Nephron (organoid): Measurements from ENCODE around the gene SMAD2.

Experiments used
- H3K27ac Mint-ChIP-seq, 3 experiments: 2 replicates each; pipeline ENCODE4 v1.8.0; 2020; ENCODE audit warnings: mixed read lengths in 3 of 3, mild to moderate bottlenecking in 2 of 3, moderate library complexity in 1 of 3
- H3K27me3 Mint-ChIP-seq: 2 replicates; pipeline ENCODE4 v1.8.0; 2021; ENCODE audit warnings: low read depth, mild to moderate bottlenecking, moderate library complexity, mixed read lengths
- H3K36me3 Mint-ChIP-seq: 2 replicates; pipeline ENCODE4 v1.8.0; 2020; ENCODE audit warnings: low read depth, mixed read lengths
- H3K4me1 Mint-ChIP-seq: 2 replicates; pipeline ENCODE4 v1.8.0; 2020; ENCODE audit warnings: mixed read lengths
- H3K4me3 Mint-ChIP-seq, 3 experiments: 2 replicates each; pipeline ENCODE4 v1.8.0; 2020; ENCODE audit warnings: mild to moderate bottlenecking in 3 of 3, mixed read lengths in 3 of 3, moderate library complexity in 2 of 3
- H3K9me3 Mint-ChIP-seq: 2 replicates; pipeline ENCODE4 v1.8.0; 2020; ENCODE audit warnings: mixed read lengths
- TF ChIP-seq, protein P1 (sequence below), 3 experiments: fragments of 200-600 bp; sonication (generic); IDR thresholded peaks; one replicate each; pipeline ENCODE4 v1.5.0; 2021; ENCODE audit warnings: antibody characterized with exemption in 3 of 3; ENCODE audit not compliant: unreplicated experiment in 3 of 3

SMAD2 gene

DNA sequence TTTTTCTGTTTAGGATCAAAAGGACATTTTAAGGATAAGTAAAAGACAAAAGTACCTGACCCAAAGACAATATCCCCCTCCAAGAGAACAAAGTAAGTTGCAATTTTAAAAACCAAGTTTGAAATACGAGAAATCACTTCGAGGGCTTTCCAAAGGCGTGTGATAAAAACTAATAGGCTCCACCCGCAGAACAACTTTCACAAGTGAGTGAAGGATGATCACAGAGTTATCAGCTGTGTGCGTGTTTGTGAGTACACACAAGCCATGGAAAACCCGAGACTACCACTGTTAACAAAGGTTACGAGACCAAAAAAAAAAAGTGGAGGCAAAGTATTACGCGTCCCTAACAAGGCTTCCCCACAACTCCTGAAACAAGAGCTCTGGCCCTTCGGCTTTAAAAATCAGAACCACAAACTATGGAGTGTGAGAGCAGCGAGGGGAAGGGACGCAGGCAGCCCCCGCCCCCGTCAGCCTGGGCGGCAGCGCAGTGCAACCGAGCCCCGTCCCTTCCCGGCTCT is 719 bp downstream of the SMAD2 start:
- Mint-ChIP-seq H3K4me3 (peak overlapping the region; percentile 92 to 97 (median 95)), H3K9me3 (no peaks in the 10 kb centered on the region), H3K27ac (peak overlapping the region; percentile 87 to 98 (median 98)), H3K4me1 (peaks cover 44% of the 10 kb centered on the region), H3K27me3 (no peaks in the 10 kb centered on the region), H3K36me3 (no peaks in the 10 kb centered on the region)
- TF ChIP-seq, protein P1, sequence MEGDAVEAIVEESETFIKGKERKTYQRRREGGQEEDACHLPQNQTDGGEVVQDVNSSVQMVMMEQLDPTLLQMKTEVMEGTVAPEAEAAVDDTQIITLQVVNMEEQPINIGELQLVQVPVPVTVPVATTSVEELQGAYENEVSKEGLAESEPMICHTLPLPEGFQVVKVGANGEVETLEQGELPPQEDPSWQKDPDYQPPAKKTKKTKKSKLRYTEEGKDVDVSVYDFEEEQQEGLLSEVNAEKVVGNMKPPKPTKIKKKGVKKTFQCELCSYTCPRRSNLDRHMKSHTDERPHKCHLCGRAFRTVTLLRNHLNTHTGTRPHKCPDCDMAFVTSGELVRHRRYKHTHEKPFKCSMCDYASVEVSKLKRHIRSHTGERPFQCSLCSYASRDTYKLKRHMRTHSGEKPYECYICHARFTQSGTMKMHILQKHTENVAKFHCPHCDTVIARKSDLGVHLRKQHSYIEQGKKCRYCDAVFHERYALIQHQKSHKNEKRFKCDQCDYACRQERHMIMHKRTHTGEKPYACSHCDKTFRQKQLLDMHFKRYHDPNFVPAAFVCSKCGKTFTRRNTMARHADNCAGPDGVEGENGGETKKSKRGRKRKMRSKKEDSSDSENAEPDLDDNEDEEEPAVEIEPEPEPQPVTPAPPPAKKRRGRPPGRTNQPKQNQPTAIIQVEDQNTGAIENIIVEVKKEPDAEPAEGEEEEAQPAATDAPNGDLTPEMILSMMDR (IDR thresholded peaks at IDR 0.05; ENCODE audit: unreplicated experiment in 3 of 3) = no peak

DNA sequence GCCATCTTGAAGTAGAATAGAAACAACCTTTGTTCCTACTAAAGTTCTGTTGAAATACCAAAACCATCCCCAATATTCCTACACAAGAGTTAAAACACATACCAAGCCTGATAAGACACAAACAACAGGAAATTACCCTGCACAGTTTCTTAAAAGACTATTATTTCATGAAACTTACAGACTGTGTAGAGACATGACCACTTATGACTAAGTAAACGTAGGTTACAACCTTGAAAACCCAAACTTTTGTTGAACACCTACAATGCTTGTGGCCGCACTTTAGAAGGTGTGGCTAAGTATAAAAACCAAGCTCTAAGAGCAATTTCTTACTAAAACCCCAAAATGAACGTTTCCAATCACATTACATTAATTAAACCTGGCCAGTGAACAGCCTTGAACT is 2.0 kb downstream of the SMAD2 start:
- TF ChIP-seq, protein P1 (IDR thresholded peaks at IDR 0.05; ENCODE audit: unreplicated experiment in 3 of 3) = no peak
- Mint-ChIP-seq H3K27me3 (no peaks in the 10 kb centered on the region), H3K4me1 (peaks cover 44% of the 10 kb centered on the region), H3K36me3 (no peaks in the 10 kb centered on the region), H3K27ac (peak overlapping the region; percentile 79 to 98 (median 87)), H3K4me3 (peak overlapping the region; percentile 92 to 97 (median 95)), H3K9me3 (no peaks in the 10 kb centered on the region)

DNA sequence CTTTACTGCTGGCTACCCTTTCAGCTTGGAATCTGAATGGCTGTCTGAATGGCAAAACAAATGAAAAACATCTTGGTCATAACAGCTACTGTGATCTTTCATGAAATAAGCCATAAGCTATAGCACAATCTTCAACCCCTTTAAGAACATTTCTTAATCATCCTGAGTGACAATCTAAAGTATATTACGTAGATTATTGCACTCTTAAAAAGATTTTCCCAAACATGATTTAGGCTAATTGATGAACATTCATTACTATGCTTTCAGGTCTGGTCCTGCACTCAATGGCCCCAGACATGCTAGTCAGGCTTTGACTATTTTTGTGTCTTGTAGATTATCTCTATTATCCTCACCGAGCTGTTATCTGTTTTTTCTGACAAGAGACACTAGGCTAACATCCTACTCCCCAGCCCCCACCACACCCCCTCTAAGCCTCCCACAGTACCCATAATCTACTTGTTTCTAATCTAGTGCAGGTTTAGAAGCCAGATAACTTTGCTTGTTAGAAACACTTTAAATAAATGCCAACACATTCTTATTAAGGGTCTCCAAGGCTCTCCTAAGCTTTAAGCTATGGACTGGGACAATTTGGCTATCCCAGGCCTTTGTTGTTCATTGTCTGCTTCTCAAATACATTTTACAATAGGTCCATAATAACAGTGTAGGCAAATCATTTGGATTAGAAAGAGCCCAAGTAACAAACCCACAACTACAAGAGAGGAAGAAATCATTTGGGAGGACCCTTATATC is 4.2 kb downstream of the SMAD2 start:
- TF ChIP-seq, protein P1 (IDR thresholded peaks at IDR 0.05; ENCODE audit: unreplicated experiment in 3 of 3) = no peak
- no peaks in the 10 kb centered on the region for H3K9me3 Mint-ChIP-seq
- H3K27ac Mint-ChIP-seq = peak overlapping the region; percentile 14 to 49 (median 49)
- no peaks in the 10 kb centered on the region for H3K27me3 Mint-ChIP-seq
- H3K36me3 Mint-ChIP-seq = no peaks in the 10 kb centered on the region
- peaks cover 52% of the 10 kb centered on the region for H3K4me1 Mint-ChIP-seq
- H3K4me3 Mint-ChIP-seq = peak overlapping the region in 2 of 3 experiments; percentile 28 to 64

DNA sequence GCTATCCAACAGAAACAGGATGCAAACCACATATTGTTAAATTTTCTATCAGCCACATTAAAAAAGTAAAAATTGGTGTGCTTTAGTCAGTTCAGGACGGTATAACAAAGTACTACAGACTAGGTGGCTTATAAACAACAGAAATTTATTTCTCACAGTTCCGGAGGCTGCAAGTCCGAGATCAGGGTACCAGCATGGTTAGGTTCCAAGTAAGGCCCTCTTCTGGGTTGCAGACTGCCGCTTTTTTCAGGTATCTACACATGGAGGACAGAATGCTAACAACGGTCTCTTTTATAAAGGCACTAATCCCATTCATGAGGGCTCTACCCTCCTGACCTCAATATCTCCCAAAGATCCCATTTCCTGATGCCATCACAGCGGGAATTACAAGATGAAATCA is 10.5 kb downstream of the SMAD2 start:
- H3K27me3 Mint-ChIP-seq = no peaks in the 10 kb centered on the region
- H3K9me3 Mint-ChIP-seq = no peaks in the 10 kb centered on the region
- H3K4me3 Mint-ChIP-seq = no peak overlapping the region
- peaks cover 15% of the 10 kb centered on the region for H3K36me3 Mint-ChIP-seq
- TF ChIP-seq, protein P1 (IDR thresholded peaks at IDR 0.05; ENCODE audit: unreplicated experiment in 3 of 3) = no peak
- H3K27ac Mint-ChIP-seq = no peak overlapping the region
- peaks cover 45% of the 10 kb centered on the region for H3K4me1 Mint-ChIP-seq

DNA sequence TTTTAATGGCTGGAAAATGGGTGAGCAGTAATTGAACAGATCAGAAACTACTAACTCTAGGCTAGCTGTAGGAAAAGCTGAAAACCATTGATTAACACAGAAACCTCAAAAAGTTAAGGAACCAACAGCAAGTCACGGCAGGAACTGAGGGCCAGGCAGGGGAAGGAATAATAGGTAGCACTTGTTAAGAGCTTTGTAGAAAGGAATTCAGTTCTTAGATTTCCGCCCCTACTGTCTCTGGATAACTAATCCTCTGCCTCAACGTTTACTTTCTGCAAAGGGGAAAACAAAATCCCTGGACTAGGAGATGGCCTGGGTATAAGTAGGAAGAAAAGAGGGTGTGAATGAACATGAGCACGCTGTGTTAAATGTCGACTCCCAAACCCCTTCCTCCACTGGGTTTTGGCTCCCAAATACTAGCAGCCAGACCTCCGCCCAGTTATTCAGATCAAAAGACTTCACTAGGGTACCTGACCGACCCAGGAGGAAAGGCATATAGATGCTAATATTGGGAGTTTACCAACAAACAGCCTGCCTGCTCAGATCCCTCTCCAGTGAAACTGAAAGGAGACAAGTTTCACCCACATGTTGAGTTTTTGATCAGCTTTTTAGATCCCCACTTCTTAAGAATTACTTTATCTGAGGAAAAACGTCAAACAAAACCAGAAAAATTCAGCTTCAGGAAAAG is 12.4 kb downstream of the SMAD2 start:
- peak overlapping the region in 1 of 3 experiments; percentile 1 for H3K27ac Mint-ChIP-seq
- H3K4me3 Mint-ChIP-seq = no peak overlapping the region
- peaks cover 15% of the 10 kb centered on the region for H3K36me3 Mint-ChIP-seq
- peaks cover 47% of the 10 kb centered on the region for H3K4me1 Mint-ChIP-seq
- no peaks in the 10 kb centered on the region for H3K27me3 Mint-ChIP-seq
- H3K9me3 Mint-ChIP-seq = no peaks in the 10 kb centered on the region
- TF ChIP-seq, protein P1 (IDR thresholded peaks at IDR 0.05; ENCODE audit: unreplicated experiment in 3 of 3) = no peak
